Heart left ventricle (tissue), 13 donors: ENCODE results near the gene MRLN.

ENCODE experiments used
- CTCF ChIP-seq, 12 donors: fragments of 200-600 bp; sonication (generic) in 4 of 12; IDR thresholded peaks; one replicate each; pipeline versions ENCODE4 v1.5.0 to v1.8.0; 2018 to 2022; ENCODE audit warnings: antibody characterized with exemption in 12 of 12, mild to moderate bottlenecking in 5 of 12
- POLR2A ChIP-seq, 2 donors: fragments of 450-650 bp; IDR thresholded peaks; one replicate each; pipeline ENCODE4 v1.6.1; 2017; ENCODE audit warnings: antibody characterized with exemption in 2 of 2, mild to moderate bottlenecking in 2 of 2, moderate library complexity in 2 of 2
- donor health status: ischemic (EF 13 %, LVEDD 7.1; RV severe dilation, severe dysfunction).
- donor health status: DM: no; HTN: yes; CAD: no.
- donor health status: DM: no; HTN: no; CAD: no.
- donor health status: ischemic (EF 25% LVEDD 6.9; RV normal size, moderate dysfunction).
- donor health status: ischemic (EF 25% LVEDD 5.7; RV mildly dilated, moderate dysfunction).
- donor health status: ischemic (EF 35%, LVEDD 5.7; RV mildly dilated, moderate dysfunction).
- donor health status: nonischemic (EF 11% LVEDD 7.7; RV severe dilation, severe dysfunction).
- donor health status: DM: yes; HTN: yes; CAD: no.
- donor health status: PGD.
- donor health status: ischemic (EF 29% LVEDD 5.4; RV normal size, mild dysfunction).
- donor health status: nonischemic (EF 23%, LVEDD 6.1; RV moderate dilation, normal function).

- TF ChIP-seq CTCF (IDR thresholded peaks at IDR 0.05) (no peak), POLR2A (IDR thresholded peaks at IDR 0.05) (no peak)
These were observed 4.7 kb upstream of the MRLN start for GRCh38 chr10:59757966-59758365.
